ENCODE data around the gene EDIL3. TPM values are rescaled to one million over a fixed set of nuclear protein-coding genes. Genes with fewer than 3 reads are reported as not detected.

EDIL3 gene
- total RNA-seq, 1 experiment from 2014 or later = 17.6 TPM

DNA sequence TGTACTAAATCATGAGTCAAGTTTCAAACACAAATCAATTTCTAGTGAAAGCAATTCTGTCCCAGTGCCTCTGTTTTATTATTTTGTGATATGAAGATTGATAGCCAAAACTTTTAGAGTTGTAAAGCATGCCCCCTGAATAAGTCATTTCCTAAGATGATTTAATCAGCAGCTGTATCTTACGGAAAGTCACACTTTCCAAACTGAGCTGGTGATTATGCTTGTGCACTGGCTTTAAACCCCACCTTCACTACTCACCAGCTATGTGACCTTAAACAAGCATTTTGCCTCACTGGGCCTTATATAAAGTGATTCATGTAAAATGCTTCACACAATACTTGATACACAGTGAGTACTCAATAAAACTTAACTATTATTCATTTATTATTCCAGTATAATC is 78.1 kb downstream of the EDIL3 start:
- intact Hi-C loops (cut with micrococcal nuclease; ENCODE audit: unreplicated experiment) (no loop called here), in situ Hi-C loops (cut with HindIII; ENCODE audit: low pct_unique_long_range_greater_than_20kb, low sequenced_read_pairs) (no loop called here)
- ATAC-seq (no peak), DNase-seq (ENCODE audit: low read depth, low spot score) (no peak)
- BruUV-seq (replicated peaks) = no TSS peak
- Histone ChIP-seq H3K4me3 (ENCODE audit: low read depth in 2 of 2, low read length in 2 of 2) (no peak overlapping the region), H3K4me1 (ENCODE audit: control insufficient read depth, insufficient read depth, low read length) (no peaks in the 10 kb centered on the region), H3K9me3 (ENCODE audit: control insufficient read depth, insufficient read depth, low read depth, low read length) (no peaks in the 10 kb centered on the region), H3K27ac (ENCODE audit: low read length) (no peak overlapping the region), H3K27me3 (ENCODE audit: control insufficient read depth, insufficient read depth, low read length) (no peaks in the 10 kb centered on the region), H3K36me3 (ENCODE audit: control insufficient read depth, insufficient read depth, low read length) (no peaks in the 10 kb centered on the region)
- POLR2A ChIA-PET = no interaction called here
- TF ChIP-seq POLR2AphosphoS5 (IDR thresholded peaks at IDR 0.05; ENCODE audit: low read depth, low read length) = no peak
- TF ChIP-seq TCF7L2 (IDR thresholded peaks at IDR 0.05; ENCODE audit: low read depth, low read length) = no peak
- TF ChIP-seq SIN3A (IDR thresholded peaks at IDR 0.05; ENCODE audit: borderline replicate concordance, insufficient read depth, low read depth, low read length) = no peak
- TF ChIP-seq REST (IDR thresholded peaks at IDR 0.05; ENCODE audit: insufficient read depth in 1 of 2, low read depth in 2 of 2, low read length in 1 of 2) = no peak
- no peak for TF ChIP-seq CTCF (IDR thresholded peaks at IDR 0.05)
- CTCF ChIA-PET = no interaction called here

- no peaks in the 10 kb centered on the region for H3K4me1 ChIP-seq (ENCODE audit: control insufficient read depth, insufficient read depth, low read length)
- no peak overlapping the region for H3K4me3 ChIP-seq (ENCODE audit: low read depth in 2 of 2, low read length in 2 of 2)
- H3K36me3 ChIP-seq (ENCODE audit: control insufficient read depth, insufficient read depth, low read length) = no peaks in the 10 kb centered on the region
- H3K27me3 ChIP-seq (ENCODE audit: control insufficient read depth, insufficient read depth, low read length) = no peaks in the 10 kb centered on the region
- no peak for TF ChIP-seq TCF7L2 (IDR thresholded peaks at IDR 0.05; ENCODE audit: low read depth, low read length)
- TF ChIP-seq POLR2AphosphoS5 (IDR thresholded peaks at IDR 0.05; ENCODE audit: low read depth, low read length) = no peak
- no peak for TF ChIP-seq REST (IDR thresholded peaks at IDR 0.05; ENCODE audit: insufficient read depth in 1 of 2, low read depth in 2 of 2, low read length in 1 of 2)
- no peak for TF ChIP-seq CTCF (IDR thresholded peaks at IDR 0.05)
- no peak for TF ChIP-seq SIN3A (IDR thresholded peaks at IDR 0.05; ENCODE audit: borderline replicate concordance, insufficient read depth, low read depth, low read length)
- H3K9me3 ChIP-seq (ENCODE audit: control insufficient read depth, insufficient read depth, low read depth, low read length) = no peaks in the 10 kb centered on the region
- in situ Hi-C loops (cut with HindIII; ENCODE audit: low pct_unique_long_range_greater_than_20kb, low sequenced_read_pairs) = no loop called here
- DNase-seq (ENCODE audit: low read depth, low spot score) (no peak), ATAC-seq (no peak)
- no TSS peak for BruUV-seq (replicated peaks)
- intact Hi-C loops (cut with micrococcal nuclease; ENCODE audit: unreplicated experiment) = no loop called here
- POLR2A ChIA-PET = no interaction called here
- H3K27ac ChIP-seq (ENCODE audit: low read length) = no peak overlapping the region
- CTCF ChIA-PET = no interaction called here
Observed at GRCh38 chr5:84304599-84304998, 80.1 kb downstream of the EDIL3 start.
